CMK (cell line): ENCODE data around the gene CD58.
"Not testable (repeated sequence)": the region's sequence is repeated elsewhere in the genome, so short reads cannot be mapped to it uniquely, and the experiment has no call there.

Experiments used
- DNase-seq: peaks from one replicate; pipeline ENCODE4 v3.0.0-alpha.2; 2010; ENCODE audit warnings: low read depth

Gene CD58, protein sequence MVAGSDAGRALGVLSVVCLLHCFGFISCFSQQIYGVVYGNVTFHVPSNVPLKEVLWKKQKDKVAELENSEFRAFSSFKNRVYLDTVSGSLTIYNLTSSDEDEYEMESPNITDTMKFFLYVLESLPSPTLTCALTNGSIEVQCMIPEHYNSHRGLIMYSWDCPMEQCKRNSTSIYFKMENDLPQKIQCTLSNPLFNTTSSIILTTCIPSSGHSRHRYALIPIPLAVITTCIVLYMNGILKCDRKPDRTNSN

DNA sequence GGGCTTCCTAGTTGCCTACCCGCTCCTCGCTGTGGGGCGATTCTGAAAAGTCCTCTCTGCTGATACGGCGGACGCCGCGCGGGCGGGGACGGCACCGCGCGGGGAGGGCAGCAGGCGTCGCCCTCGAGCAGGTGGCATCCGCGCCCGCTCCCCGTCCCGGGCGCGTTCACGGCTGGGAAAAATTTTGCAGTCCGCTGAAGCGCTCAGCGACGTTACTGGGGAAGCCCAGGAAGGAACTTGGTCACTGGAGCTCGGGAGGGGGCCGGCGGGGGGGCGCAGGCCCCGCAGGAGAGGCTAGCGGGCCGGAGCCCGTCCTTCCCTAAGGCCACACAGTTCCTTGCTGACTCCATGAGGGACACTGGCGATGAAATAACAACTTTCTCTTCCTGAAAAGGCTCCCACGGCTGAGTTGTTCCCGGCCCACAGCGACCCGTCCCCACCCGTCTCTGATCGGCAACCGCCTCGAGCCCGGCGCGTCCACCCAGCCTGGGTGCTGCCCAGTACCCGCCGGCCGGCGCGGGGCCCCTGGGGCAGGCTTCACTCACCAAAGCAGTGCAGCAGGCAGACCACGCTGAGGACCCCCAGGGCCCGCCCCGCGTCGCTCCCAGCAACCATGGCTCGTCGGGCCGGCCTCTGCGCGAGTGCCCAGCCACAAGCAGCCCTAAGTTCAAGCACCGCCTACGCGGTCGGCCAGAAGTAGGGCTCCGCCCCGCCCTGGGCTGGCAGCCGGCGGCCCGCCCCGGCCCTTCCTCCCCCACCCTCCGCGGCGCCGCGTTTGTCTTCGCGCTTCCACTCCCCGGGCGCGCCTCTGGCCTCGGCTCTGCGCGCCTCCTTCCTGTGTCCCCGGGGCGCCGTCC lies at the start of gene CD58:
Gene CD58 (minus strand): TSS at position 669 of the 857 bp plus-strand sequence. CDS start 54 bp downstream, at position 615.
- peak; percentile 71 for DNase-seq

DNA sequence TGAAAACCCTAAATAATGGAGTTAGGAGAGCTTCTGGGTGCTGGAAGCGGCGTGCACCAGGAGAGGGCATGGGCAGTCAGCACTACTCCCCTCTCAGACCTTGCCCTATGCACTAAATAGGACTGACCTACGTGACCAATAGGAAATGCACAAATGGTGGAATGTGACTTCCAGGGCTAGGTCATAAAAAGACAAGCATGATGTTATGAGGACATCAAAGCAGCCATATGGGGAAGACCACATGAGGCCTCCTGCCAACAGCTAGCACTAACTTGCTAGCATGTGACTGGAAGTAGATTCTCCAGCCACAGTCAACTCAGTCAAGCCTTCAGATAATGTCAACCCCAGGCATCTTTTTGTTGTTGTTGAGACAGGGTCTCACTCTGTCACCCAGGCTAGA lies 49.6 kb upstream of the CD58 start:
- DNase-seq: not testable (repeated sequence)

GRCh38 chr1:116619106-116619505 lies 48.3 kb upstream of the CD58 start:
- not testable (repeated sequence) for DNase-seq

GRCh38 chr1:116617808-116618207 lies 47.0 kb upstream of the CD58 start:
- DNase-seq: not testable (repeated sequence)

- DNase-seq: not testable (repeated sequence)
These were observed 43.0 kb upstream of the CD58 start for GRCh38 chr1:116613825-116614224.

- not testable (repeated sequence) for DNase-seq
These were observed 39.1 kb upstream of the CD58 start for GRCh38 chr1:116609801-116610371.

DNA sequence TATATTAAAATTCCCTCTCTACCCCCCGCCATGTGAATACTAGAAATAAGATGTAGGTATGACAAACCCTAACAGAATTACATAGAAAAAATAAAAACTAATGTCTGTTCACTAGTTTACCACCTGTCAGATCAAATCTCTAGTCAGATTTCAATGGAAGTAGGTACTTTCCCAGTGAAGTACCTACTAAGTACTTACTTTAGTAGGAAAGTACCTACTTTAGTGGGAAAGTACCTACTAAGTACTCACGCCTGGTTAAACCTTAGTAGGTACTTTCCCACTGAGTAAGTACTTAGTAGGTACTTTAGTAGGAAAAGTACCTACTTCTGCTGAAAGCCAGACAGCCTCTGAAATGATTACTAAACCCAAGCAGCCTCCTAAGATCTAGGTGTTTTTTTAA lies 38.0 kb upstream of the CD58 start:
- DNase-seq: not testable (repeated sequence)

DNA sequence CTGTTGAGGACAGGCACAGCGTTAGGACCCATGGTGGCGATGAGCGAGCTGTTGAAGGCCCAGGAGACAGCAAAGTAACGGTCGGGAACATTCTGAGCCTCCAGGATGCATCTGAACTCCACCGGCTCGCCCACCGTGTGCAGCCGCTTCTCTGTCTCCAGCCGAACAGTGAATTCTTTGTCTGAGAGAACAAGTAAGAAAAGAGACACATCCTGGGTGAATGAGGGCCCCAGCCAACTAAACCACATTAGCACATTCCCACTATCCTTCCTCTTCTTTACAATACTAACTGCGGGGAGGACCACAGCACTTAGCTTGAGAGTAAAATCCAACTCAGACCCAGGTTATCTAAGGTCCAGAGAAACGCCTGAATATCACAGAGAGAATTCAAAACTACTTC lies 37.3 kb upstream of the CD58 start:
- not testable (repeated sequence) for DNase-seq

DNA sequence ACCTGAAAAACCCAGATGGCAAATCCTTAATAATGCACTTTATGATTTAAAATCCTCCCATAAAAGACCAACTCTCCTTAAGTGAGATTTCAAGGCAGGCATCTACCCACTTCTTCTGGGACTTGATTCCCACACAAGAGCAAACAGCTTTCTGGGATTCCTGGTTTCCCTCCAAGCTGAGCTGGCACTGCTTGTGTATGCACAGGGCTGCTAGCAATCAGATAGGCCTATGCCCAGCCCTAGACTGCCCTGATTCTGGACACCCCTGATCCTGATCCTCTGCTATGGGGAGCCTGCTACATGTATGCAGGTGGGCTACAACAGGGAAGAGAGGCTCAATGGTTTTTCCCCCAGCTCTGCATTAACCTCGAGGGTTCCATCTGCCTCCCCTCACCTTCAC lies 36.6 kb upstream of the CD58 start:
- DNase-seq: not testable (repeated sequence)

GRCh38 chr1:116606067-116606466 lies 35.2 kb upstream of the CD58 start:
- DNase-seq: not testable (repeated sequence)

GRCh38 chr1:116605315-116605714 lies 34.5 kb upstream of the CD58 start:
- no peak for DNase-seq

DNA sequence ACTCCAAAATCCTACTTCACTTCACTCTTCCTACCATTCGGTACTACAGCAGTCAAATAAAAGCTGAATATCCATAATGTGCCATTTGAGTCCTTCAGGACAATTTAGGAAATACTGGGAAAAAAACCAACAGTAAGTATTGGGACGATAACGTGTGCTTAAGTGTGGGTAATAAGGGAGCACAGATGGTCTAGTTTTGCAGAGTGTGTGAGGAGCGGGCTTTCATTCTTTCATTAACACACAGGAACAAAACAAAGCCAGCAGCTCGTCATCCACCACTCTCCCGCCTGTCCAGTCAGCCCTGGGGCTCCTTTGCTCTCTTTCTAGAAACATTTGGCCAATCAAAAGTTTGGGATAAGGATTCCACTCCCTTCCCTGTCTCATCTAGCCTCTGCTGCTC lies 33.6 kb upstream of the CD58 start:
- DNase-seq: not testable (repeated sequence)

GRCh38 chr1:116603646-116604045 lies 32.8 kb upstream of the CD58 start:
- not testable (repeated sequence) for DNase-seq

DNA sequence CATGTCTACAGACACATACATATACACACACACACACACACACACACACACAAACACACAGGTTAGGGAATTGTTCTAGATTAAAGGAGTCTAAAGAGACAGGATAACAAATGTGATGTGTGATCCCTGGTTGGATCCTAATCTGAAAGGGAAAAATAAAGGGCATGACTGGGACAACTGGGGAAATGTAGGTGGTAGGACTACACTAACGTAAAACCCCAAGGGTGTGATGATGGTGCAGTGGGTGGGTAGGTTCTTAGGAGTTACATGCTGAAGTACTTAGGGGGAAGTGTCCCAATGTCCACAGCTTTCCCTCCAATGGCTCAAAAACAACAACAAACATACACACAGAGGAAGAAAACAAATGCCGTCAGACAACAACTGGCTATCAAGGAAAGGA lies 28.5 kb upstream of the CD58 start:
- DNase-seq: not testable (repeated sequence)

DNA sequence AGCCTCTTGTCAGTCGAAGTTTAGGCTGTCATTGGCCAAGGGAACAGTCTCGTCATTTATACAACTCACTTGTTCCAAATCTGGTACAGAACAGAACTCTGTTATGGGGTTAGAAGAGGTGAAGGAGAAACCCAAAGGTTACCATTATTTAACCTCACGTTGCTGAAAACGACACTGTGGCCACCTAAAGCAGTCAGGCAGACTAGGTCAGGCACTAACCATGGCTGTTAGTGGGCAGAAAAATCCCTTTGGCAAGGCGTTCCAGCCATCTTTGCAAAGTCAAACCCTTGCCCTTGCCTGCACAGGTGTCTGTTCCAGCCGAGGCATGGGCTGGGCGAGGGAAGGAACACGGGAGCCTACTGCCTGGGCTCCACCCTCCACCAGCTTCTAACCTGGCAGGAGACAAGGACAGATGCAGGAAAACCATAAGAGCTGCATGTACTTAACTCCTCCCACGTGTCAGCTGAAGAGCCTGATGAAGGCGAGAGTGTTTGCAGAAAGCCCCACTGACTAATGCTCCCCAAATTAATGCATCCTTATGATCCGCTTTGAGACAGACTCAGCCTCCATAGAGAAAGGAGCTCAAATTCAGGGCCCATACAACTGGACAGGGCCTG lies 27.7 kb upstream of the CD58 start:
- not testable (repeated sequence) for DNase-seq

GRCh38 chr1:116597388-116597787 lies 26.6 kb upstream of the CD58 start:
- DNase-seq: not testable (repeated sequence)

DNA sequence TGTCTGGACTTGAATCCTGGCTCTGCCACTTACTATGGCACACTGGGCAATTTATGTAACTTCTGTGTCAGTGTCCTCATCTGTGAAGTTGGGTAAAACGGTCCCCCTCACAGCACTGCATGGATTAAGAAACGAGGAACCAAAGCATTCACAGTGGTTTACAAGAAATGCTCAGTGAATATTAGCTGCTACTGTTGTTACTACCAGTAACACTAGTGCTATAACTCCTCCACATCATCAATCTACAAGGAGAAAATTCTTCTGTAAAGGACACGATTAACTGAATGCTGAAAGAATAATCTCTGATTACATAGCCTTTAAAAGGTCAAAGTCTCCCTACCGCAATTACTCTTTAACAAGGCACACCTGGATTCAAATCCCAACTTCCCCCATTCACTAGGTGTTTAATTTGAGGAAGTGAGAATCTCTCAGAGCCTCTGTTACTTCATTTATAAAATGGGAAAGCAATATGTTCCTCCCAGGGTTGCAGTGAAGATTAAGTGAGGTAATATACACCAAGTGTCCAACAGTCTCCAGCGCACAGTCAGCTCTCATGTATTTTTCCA lies 26.0 kb upstream of the CD58 start:
- DNase-seq: not testable (repeated sequence)

DNA sequence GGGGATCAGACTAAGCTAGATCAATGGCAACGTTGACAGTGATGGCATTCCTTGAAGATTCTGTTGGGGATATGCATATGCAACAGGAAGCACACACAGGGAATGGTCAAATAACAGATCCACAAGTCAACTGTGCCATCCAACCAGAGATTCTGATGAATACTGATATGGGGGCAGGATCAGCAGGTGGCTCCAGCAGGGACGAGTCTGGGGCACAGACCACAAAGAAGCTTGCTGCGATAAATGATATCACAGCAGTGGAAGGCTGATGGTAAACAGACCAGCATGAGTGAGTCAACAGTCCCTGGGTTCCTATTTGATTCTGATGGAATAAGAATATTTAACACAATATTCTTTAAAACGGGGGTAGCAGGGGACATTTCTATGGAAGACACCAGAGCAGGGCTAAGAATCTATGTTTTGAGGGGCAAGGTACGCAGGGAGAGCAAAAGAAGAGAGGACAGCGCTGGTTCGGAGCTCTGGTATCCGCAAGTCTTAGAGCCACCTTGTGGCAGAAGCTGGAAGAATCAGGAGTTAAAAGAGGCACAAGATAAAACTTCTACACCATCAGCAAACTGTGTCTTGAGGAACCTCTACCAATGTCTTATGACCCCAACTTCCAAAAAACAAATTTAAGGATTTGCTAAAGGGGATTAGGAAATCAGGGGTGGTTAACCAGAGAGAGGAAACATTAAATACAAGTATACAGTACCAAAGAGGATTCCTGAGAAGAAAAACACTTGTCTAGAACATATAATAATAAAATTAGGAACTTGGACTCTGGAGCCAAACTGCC lies 25.3 kb upstream of the CD58 start:
- not testable (repeated sequence) for DNase-seq

- not testable (repeated sequence) for DNase-seq
These were observed 24.4 kb upstream of the CD58 start for GRCh38 chr1:116595065-116595840.

- DNase-seq: not testable (repeated sequence)
These were observed 23.2 kb upstream of the CD58 start for GRCh38 chr1:116593977-116594376.
